GM18517 (cell line): ENCODE measurements around the gene HOXA11.

Source experiments
- ATAC-seq: cut with Tn5 transposase; IDR thresholded peaks from one replicate; pipeline ENCODE4 v1.9.1; 2021; ENCODE audit warnings: mild to moderate bottlenecking, moderate library complexity; ENCODE audit not compliant: unreplicated experiment

Gene HOXA11

GRCh38 chr7:27159266-27160144 lies 25.5 kb downstream of the HOXA11 start:
- ATAC-seq = no peak

GRCh38 chr7:27158436-27159265 lies 26.4 kb downstream of the HOXA11 start:
- ATAC-seq = no peak

- no peak for ATAC-seq
These were observed 27.2 kb downstream of the HOXA11 start for GRCh38 chr7:27157702-27158431.

- no peak for ATAC-seq
These were observed 27.9 kb downstream of the HOXA11 start for GRCh38 chr7:27156916-27157701.

GRCh38 chr7:27156508-27156898 lies 28.5 kb downstream of the HOXA11 start, which contains the start of gene HOXA7:
TSS of gene HOXA7 (minus strand) at chr7:27156675. CDS start at chr7:27156545, 130 bp downstream.
- no peak for ATAC-seq

GRCh38 chr7:27155816-27156507 lies 29.1 kb downstream of the HOXA11 start:
- no peak for ATAC-seq

- no peak for ATAC-seq
These were observed 29.9 kb downstream of the HOXA11 start for GRCh38 chr7:27154901-27155815.

GRCh38 chr7:27154369-27154768 lies 30.7 kb downstream of the HOXA11 start:
- no peak for ATAC-seq

- no peak for ATAC-seq
These were observed 31.5 kb downstream of the HOXA11 start for GRCh38 chr7:27153526-27153925.

- ATAC-seq = no peak
These were observed 32.1 kb downstream of the HOXA11 start for GRCh38 chr7:27152816-27153442.

GRCh38 chr7:27151931-27152815 lies 32.9 kb downstream of the HOXA11 start, which contains the start of gene HOXA3:
TSS of gene HOXA3 (minus strand) at chr7:27152583. CDS start at chr7:27110640, 41,943 bp downstream.
- ATAC-seq = no peak

- ATAC-seq = no peak
These were observed 33.6 kb downstream of the HOXA11 start for GRCh38 chr7:27151341-27151930.

GRCh38 chr7:27150568-27151340 lies 34.3 kb downstream of the HOXA11 start:
- peak; percentile 67 for ATAC-seq

- ATAC-seq = no peak
These were observed 35.0 kb downstream of the HOXA11 start for GRCh38 chr7:27149842-27150567.
